Lung (tissue), 12 donors: Measurements from ENCODE around the gene ADRM1. TPM values are rescaled to one million over a fixed set of nuclear protein-coding genes. Genes with fewer than 3 reads are reported as not detected.

Source experiments
- ATAC-seq: fragments of 200-7000 bp; cut with Tn5 transposase; one replicate; pipeline ENCODE4 v1.9.1; 2020; ENCODE audit warnings: moderate number of reproducible peaks; ENCODE audit not compliant: insufficient read depth, low FRiP score
- DNase-seq, 3 donors: peaks; one replicate each; pipeline ENCODE4 v3.0.0-alpha.2; 2013 to 2017
- H3K27ac ChIP-seq, 2 donors: one replicate each; pipeline ENCODE4 v1.5.1; 2013; ENCODE audit warnings: mild to moderate bottlenecking in 2 of 2, moderate library complexity in 2 of 2, control low read depth in 1 of 2, inconsistent platforms in 1 of 2, low read depth in 1 of 2, low read length in 1 of 2
- H3K27me3 ChIP-seq, 3 donors: one replicate each; pipeline ENCODE4 v1.5.1; 2013; ENCODE audit warnings: low read length in 2 of 3; ENCODE audit not compliant: control insufficient read depth in 3 of 3, insufficient read depth in 3 of 3
- H3K36me3 ChIP-seq, 4 donors: one replicate each; pipeline ENCODE4 v1.5.1; 2013; ENCODE audit warnings: low read length in 4 of 4, mild to moderate bottlenecking in 1 of 4, moderate library complexity in 1 of 4; ENCODE audit not compliant: control insufficient read depth in 4 of 4, insufficient read depth in 4 of 4
- H3K4me1 ChIP-seq, 5 donors: one replicate each; pipeline ENCODE4 v1.5.1; 2013; ENCODE audit warnings: low read length in 5 of 5, mild to moderate bottlenecking in 2 of 5, moderate library complexity in 1 of 5; ENCODE audit not compliant: control insufficient read depth in 5 of 5, insufficient read depth in 5 of 5
- H3K4me3 ChIP-seq: one replicate; pipeline ENCODE4 v1.5.1; 2013; ENCODE audit warnings: mild to moderate bottlenecking, control low read depth, moderate library complexity
- H3K9ac ChIP-seq, 2 donors: one replicate each; pipeline ENCODE4 v1.5.1; 2013; ENCODE audit warnings: low read length in 2 of 2, control low read depth in 1 of 2; ENCODE audit not compliant: insufficient read depth in 1 of 2
- H3K9me3 ChIP-seq, 4 donors: one replicate each; pipeline ENCODE4 v1.5.1; 2013; ENCODE audit warnings: low read length in 3 of 4, mild to moderate bottlenecking in 1 of 4, moderate library complexity in 1 of 4; ENCODE audit not compliant: control insufficient read depth in 4 of 4, insufficient read depth in 3 of 4
- WGBS, 2 donors: extraction: QIAGEN DNeasy Blood & Tissue Kit; methylation state at CpG; one replicate each; pipeline ENCODE4 v1.1.7; 2013; 5-methylcytosine and 5-hydroxymethylcytosine counted together
- polyA plus RNA-seq, 2 donors: library from polyadenylated mRNA; stranded (reverse); fragments of 200-250 nt; gene quantifications; one replicate each; pipeline ENCODE4 v1.2.1, GENCODE V29; 2013
- total RNA-seq, 2 donors: library from RNA; depleted of rRNA in 1 of 2; stranded (reverse); fragments of >200 nt in 1 of 2; gene quantifications; one replicate each; pipeline ENCODE4 v1.2.1, GENCODE V29; 2014 to 2021
- TF ChIP-seq, protein P1 (sequence below): IDR thresholded peaks from 2 replicates; pipeline ENCODE4 v1.5.1; 2012; ENCODE audit warnings: mild to moderate bottlenecking; ENCODE audit errors: control extremely low read depth, extremely low read depth
- donor health status: control.
- donor health status: control.
- donor health status: Bipolar disorder and iron deficiency.
- donor health status: healthy.
- donor health status: DM: yes; HTN: yes; CAD: no.

ADRM1 gene
- total and polyA plus RNA-seq, 4 donors: 43.1 to 140 (median 106) TPM

- H3K4me1 ChIP-seq: no peaks in the 10 kb centered on the region
- no peak overlapping the region for H3K27ac ChIP-seq
- H3K9me3 ChIP-seq: no peaks in the 10 kb centered on the region
- TF ChIP-seq, protein P1, sequence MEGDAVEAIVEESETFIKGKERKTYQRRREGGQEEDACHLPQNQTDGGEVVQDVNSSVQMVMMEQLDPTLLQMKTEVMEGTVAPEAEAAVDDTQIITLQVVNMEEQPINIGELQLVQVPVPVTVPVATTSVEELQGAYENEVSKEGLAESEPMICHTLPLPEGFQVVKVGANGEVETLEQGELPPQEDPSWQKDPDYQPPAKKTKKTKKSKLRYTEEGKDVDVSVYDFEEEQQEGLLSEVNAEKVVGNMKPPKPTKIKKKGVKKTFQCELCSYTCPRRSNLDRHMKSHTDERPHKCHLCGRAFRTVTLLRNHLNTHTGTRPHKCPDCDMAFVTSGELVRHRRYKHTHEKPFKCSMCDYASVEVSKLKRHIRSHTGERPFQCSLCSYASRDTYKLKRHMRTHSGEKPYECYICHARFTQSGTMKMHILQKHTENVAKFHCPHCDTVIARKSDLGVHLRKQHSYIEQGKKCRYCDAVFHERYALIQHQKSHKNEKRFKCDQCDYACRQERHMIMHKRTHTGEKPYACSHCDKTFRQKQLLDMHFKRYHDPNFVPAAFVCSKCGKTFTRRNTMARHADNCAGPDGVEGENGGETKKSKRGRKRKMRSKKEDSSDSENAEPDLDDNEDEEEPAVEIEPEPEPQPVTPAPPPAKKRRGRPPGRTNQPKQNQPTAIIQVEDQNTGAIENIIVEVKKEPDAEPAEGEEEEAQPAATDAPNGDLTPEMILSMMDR: no peak
- no peak for ATAC-seq
- DNase-seq: no peak
- WGBS, 2 donors: 89 to 92% methylated on average over 10 of the region's 10 CpGs
- no peak overlapping the region for H3K9ac ChIP-seq
- H3K36me3 ChIP-seq: peaks cover 4 to 49% (median 11%) of the 10 kb centered on the region in 4 donors
- H3K4me3 ChIP-seq: no peak overlapping the region
- no peaks in the 10 kb centered on the region for H3K27me3 ChIP-seq
These were observed 27.6 kb upstream of the ADRM1 start for GRCh38 chr20:62275219-62275618.

DNA sequence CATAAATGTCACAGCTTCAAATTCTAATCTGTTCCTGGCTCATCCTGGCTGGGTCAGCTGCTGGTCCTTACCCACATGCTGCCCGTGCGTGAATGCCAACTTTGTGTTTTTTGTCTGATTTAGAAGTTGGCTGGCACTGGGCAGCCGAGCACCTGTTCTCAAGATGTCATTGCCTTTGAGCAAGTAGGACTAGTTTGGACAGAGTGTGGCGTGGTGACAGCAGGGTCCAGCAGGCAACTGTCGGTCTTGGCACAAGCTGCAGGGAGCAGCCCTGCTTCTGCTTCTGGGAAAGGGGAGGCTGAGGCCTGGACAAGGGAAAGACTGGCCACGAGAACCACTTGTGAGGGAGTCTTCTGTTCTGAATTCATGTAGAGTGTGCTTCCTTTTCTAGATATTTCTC is 26.4 kb upstream of the ADRM1 start:
- Histone ChIP-seq H3K9ac (no peak overlapping the region), H3K27ac (no peak overlapping the region), H3K9me3 (no peaks in the 10 kb centered on the region), H3K4me3 (no peak overlapping the region), H3K27me3 (no peaks in the 10 kb centered on the region), H3K36me3 (peaks cover 4 to 60% (median 18%) of the 10 kb centered on the region in 4 donors), H3K4me1 (peaks cover 0 to 5% (median 0%) of the 10 kb centered on the region in 5 donors)
- 79 to 86% methylated on average over 6 of the region's 6 CpGs for WGBS, 2 donors
- ATAC-seq (no peak), DNase-seq (no peak)
- TF ChIP-seq, protein P1: no peak

DNA sequence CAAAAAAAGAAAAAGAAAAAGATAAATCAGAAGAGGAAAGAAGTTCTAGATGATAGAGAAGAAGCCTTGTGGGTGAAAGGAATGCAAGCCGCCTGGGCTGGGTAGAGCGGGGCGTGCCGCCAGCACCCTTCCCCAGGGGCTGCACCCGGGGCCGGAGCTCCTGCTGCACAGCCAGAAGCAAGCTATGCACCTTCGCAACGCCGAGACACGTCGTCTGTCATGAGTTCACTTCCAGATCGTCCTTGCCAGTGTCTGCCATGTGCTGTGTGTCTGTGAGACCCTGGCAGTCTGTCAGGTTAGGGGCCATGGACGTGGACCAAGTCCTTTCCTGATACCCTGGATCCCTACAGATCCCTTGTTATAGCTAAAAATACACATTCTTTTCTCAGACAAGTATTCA is 25.5 kb upstream of the ADRM1 start:
- Histone ChIP-seq H3K9me3 (no peaks in the 10 kb centered on the region), H3K36me3 (peaks cover 8 to 59% (median 25%) of the 10 kb centered on the region in 4 donors), H3K27me3 (no peaks in the 10 kb centered on the region), H3K4me1 (peaks cover 0 to 11% (median 0%) of the 10 kb centered on the region in 5 donors), H3K4me3 (no peak overlapping the region), H3K9ac (no peak overlapping the region), H3K27ac (no peak overlapping the region)
- DNase-seq: no peak
- TF ChIP-seq, protein P1: no peak
- WGBS, 2 donors: 77 to 87% methylated on average over 13 of the region's 13 CpGs
- no peak for ATAC-seq

DNA sequence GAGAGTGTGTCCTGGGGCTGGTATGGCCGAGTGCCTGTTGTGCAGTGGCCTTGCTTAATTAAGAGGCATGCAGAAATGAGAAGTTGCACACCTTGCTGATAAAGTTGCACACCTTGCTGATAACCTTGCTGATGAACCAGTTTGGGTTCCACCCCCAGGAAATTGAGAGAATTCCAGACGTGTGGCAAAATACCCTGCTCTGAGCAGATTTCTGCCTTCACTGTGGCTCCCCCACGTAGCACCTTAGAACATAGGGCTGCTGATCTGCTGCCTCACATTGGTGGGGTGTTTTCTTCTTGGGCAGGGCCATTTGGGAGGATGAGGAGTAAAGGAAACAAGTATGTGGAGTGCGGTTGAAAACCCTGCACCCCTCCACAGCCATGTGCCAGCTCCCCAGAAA is 22.5 kb upstream of the ADRM1 start:
- Histone ChIP-seq H3K9ac (no peak overlapping the region), H3K27me3 (no peaks in the 10 kb centered on the region), H3K4me3 (no peak overlapping the region), H3K4me1 (peaks cover 0 to 11% (median 0%) of the 10 kb centered on the region in 5 donors), H3K9me3 (no peaks in the 10 kb centered on the region), H3K36me3 (peaks cover 4 to 45% (median 22%) of the 10 kb centered on the region in 4 donors), H3K27ac (no peak overlapping the region)
- DNase-seq (no peak), ATAC-seq (no peak)
- WGBS, 2 donors: 50 to 84% methylated on average over 4 of the region's 4 CpGs
- TF ChIP-seq, protein P1: no peak
